COLO668 (cell line): ENCODE data around the gene LBX1.

Experiments
- DNase-seq: peaks from one replicate; lab custom pipeline; 2025; ENCODE audit not compliant: unreplicated experiment; lab: John Stamatoyannopoulos, UW

The LBX1 gene

DNA sequence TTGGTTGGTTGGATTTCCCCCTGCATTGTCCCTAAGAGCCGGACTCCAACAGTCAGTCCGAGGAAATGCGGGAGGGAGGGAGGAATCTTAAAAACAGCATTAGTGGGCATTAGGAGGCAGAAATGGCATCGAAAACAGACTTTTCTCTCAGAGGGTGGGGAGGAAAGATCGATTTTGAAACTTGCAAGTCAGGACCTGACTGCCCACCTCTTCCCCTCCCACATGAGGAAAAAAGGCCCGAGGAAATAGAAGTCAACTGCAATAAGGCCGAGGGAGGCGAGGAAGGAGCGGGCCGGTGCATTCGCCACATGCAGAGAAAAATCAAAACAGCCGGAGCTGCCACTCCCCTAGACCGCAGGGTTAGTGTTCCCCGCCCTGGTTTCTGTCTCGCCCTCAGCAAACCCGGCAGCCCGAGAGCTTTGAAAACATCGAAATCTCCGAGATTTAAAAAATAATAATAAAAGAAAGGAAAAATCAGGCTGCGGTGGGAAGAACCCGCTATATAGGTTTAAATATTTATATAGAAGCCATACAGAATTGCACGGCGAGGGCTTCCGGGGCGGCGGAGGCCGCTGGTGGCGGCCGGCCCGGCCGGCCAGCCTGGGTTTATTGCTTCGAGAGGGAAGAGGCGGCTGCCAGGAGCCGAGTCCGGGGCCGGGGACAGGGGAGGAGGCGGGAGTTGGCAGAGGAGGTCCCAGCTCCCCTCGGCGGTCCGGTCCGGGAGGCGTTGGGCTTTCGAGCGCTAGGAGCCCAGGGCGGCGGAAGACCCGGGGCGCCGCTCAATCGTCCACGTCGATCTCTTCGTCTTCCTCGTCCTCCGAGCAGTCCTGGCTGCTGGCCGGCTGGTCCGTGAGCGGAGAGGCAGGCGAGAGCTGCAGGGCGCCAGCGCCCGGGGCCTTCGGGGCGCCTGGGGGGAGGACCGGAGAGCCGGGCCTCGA lies 2.5 kb downstream of the LBX1 start:
- DNase-seq = peak; percentile 20

DNA sequence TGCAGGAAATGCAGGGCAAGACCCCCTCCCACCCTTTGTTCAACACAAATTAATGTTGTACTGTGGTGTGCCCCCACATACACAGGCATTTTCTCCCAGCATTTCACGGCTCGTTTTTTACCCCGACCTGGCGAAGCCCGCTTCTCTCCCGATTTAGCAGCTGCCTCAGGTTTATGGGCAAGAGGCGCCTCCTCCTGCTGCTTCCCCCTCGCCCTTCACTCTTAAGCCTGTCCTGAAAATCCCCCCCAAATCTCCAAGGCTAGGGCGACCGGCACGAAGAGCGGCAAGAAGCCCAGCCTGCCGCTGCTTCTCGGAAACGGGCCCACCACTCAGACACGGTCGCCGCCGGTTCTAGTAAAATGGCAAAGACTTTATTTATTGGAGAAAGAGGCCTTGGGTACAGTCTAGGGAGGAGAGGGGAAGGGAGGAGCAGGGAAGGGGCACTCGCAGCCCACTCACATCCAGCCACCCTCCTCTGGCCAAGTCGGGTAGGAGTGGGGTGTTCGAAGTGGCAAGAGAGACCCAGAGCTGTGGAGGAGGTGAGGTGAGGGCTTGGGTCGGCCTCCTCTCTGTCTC lies 3.3 kb downstream of the LBX1 start:
- DNase-seq = no peak

DNA sequence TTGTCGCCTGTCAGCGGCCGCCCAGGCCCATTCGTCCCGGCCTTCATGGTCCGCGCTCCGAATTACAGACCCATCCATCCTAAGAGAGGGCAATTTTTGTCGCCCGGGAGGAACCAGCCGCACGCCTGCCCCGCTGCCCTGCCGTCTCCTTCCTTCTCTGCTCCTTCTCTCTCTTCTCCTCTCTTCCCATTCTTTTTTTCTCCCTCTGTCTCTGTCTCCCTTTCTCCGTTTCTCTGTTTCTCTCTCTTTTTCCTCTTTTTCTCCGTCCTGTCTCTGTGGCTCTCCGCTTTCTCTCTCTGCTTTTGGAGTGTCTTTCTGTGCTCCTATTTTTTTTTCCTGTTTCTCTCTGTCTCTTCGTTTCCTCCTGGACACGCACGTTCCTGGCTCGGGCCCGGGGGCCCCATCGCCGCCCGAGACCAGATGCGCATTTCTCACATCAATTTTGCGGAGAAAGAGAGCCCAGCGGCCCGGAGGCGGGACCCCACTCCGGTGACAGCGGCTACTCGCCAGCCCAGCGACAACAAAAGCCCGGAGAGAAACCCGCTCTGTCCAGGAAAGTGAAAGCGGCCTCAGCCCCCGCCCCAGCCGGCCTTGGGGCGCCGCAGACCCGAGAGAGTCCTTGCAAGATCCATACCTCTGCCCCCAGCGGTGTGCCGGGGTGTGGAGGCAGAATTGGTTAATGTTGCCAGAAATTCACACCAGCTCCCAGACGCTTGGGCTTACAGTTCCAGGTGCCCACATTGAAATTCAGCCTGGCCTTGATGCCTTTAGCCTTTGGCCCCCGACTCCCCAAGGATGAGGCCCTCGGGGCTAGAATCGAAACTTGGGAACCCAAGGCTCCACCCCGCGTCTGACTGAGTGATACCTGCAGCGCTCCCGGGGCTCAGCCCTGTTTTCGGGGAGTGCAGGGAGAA lies 4.1 kb downstream of the LBX1 start:
- DNase-seq = no peak

DNA sequence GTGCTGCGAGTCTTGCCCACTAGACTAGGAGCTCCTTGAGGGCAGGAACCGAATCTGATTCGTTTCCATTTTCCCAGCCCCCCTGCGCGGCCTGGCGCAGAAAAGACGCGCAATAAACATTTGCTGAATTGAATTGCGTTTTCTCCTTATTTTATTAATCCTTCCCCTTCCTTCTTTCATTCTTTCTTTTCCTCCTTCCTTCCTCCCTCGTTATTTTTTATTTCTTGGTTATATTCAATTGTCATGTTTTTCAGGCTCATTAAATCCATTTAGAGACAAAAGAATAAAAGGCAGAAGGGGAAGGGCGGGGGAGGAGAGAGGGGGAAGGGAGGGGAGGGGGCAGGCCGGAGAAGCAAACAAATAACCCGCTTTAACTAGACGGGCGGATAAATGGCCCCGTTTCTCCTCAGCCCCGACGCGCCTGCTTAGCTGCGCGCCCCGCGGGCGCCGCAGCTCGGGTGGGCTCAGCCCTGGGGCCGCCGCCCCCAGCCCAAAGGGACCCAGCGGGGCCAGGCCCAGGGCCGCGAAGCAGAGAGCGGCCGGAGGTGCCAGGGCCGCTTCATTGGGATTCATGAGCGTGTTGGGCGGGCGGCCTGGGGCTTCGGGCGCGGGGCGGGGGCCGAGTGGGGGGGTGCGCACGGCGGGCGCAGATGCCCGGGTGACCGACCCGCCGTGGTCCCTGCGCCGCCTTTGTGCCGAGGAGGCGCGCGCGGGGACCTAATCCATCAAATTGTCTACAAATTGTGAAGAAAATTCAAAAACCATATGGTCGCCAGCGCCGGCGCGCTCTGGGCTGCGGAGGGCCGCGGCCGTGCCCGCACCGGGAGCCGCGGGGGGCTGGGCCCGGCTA lies 5.0 kb downstream of the LBX1 start:
- DNase-seq = no peak

DNA sequence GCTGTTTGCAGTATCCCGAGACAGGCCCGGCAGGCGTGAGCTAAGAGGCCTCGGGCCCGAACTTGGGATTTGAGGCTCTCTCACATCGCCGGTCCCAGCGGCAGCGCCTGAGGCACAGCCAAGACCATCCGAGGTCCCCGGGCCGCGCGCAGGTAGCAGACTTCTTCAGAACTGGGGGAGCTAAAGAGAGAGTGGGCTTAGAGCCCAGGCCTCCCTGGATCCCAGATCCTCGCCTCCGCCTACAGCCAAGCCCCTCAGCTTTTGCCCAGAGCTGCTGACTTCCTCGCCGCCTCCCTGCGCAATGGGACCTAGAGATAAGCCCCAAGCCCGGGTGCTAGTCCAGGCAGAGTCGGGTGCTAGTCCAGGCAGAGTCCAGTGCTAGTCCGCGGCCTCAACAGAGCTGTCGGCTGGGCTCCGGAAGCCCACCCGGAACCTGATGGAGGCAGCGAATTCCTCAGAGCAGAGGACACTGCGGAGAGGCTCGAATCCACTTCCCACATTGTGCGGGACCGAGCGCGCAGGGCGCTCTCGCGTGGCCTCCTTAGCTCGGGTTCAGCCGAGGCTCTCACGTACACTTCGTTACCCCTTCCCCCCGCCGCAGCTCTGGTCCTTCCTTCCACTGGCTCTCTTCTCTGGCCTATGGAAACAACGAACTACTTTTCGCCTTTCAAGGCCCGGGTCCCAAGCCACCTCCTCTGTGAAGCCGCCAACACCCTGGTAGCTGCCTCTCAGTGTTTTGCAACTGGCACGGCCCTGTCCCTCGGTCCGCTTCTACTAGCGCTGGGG lies 5.8 kb downstream of the LBX1 start:
- no peak for DNase-seq

DNA sequence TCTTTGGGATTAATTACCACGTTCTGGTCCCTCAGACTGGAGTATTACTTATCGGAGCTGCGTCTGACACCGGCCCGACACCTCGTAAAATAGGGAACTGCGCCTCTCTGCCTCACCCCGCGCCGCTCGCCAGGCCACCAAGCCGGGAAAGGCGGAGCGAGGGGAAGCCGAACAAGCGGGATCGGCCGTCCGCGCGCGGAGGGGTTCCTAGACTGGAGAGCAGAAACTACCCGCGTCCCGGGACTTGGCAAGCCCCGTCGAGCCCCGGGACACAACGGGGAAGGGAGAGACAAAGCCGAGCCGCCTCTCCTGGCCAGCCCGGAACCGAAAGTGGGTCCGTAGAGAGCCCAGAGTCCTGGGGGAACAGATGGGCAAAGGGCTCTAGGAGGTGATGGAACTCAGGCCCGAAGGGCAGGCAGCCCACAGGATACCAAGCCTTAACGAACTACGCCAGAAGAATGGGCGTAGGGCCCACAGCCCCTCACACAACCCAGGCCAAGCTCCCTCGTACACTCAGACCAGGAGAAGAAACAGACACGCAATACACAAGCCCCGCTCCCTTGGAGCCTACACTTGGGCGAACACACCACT lies 6.5 kb downstream of the LBX1 start:
- peak; percentile 5 for DNase-seq

DNA sequence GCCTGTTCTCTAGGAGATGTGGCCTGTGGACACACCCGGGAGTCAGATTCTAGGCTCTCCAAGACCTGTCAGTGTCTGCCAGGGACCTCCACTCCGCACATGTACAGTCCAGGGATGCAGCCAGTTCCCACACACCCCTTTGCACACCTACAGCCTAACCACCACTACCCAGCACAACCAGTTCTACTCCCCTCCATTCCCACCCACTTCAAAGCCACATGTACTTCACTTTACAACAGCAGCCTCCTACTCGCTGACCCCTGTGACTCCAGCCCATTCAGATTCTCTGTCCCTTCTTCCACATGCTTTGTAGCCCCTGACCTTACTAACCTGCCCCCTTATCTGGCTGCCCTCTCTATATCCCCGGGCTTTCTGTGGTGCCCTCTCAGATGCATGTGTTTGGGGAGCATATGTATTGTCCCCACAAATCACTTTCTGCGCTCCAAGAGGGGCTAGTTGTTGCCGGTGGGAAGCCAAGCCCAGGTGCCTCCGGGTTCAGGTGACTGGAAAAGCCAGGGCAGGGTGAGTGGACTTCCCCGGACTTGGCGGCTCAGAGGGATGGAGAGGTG lies 7.2 kb downstream of the LBX1 start:
- DNase-seq = no peak

DNA sequence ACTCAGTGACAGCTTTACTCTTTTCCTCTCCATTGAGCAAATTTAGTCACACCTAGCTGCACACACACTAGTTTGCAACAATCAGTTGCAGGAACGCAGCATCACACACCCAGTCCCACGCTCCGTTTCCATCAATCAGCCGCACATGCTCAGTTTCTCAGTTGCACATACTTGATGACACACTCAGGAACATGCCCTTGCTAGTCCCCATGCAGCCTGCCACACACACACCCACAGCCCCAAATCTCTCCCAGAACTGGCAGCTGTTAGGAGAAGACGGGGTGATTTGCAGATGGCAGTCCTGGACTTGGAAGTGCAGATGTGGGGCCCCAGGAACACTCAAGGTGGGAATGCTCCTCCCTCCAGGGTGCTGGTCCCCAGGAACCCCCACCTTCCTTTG lies 7.7 kb downstream of the LBX1 start:
- DNase-seq = no peak

DNA sequence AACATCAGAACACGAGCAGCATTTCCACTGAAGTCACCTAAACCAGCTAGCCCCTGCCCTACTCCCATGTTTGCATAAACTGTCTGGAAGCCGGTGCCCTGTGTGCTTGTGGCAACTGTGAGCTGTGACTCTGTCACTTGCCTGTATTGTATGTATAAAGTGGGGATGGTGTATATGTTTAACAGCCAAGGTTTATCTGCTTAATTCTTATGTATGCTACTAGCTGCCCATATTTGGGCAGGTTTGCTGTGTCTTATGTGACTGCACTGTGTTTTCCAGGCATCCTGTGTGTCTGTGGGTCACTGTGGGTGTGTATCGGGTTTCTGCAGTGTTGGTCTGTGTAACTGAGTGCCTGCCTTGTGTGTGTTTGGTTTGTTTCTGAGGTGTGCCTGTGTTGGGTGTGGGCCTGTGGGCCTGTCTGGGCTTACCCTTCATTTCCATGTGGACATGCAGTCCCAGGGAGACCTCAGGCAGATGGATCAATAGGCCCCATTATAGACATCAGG lies 9.3 kb downstream of the LBX1 start:
- DNase-seq = no peak

DNA sequence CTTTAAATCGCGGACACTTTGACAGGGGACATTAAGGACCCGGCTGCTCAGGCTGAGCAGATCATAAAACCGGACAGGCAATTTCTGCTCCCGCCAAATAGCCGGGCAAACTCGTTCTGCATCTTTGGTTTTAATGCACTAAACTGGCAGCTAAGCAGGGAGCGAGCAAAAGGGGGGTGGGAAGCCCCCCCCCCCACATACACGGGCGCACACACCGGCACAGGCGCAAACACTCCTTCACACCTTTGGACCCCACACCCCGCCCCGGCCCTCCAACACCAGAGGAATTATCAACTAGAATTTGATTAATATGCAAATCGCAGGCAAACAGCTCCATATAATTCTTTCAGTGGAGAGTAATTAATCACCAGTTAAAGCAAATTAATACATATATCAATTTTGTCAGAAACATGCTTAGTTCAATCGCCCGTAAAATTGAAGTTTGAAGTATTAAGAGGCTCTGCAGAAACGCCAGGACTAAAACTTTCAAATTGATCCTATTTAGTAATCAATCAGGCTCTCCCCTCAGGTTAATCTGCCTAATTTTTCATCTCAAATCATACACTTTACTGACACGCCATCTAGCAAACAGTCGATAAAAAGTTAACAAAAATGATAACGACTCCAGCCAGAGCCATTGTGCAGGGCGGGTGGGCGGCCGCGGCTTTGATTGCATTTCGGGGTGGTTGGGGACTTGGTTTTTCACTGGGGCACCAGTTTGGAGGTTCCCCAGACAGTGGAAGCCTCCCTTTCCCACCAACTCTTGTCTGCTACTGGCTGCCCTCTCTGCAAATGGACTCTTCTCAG lies 9.9 kb downstream of the LBX1 start:
- no peak for DNase-seq

DNA sequence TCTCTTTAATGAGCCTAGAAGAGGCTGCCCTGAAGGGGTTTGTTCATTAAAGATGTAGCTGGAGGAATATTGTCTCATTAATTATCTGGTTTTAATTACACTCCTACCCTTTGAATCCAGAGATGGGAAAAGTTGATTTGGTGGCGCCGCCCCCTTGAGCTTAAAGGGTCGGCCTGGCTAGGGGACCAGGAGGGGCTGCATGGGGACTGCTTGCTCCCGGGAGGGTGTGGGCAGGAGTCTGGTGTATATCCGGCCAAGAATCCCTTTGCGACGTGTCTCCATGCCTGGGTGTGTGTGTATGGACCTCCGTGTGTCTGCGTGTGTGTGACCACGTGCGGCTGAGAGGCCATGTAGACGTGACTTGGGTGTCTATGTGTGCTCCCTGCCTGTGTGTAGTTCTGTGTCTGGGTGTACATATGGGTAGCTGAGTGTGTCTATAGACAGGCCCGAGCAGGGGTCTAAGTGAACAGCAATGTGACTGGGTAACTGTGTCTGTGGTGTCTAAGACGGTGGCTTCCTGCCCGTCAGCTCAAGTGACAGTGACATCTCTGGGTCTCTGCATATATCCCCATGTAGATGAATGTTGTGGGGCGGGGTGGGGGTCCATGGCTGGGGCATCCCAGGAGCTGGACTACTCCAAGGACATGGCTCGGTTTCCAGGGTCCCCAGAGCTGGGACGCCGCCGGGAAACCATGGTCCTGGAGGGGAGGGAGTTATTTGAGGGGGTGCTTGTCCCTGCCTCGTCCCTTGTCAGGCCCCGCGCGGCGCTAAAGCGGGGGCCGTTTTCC lies 10.7 kb downstream of the LBX1 start:
- DNase-seq = no peak

DNA sequence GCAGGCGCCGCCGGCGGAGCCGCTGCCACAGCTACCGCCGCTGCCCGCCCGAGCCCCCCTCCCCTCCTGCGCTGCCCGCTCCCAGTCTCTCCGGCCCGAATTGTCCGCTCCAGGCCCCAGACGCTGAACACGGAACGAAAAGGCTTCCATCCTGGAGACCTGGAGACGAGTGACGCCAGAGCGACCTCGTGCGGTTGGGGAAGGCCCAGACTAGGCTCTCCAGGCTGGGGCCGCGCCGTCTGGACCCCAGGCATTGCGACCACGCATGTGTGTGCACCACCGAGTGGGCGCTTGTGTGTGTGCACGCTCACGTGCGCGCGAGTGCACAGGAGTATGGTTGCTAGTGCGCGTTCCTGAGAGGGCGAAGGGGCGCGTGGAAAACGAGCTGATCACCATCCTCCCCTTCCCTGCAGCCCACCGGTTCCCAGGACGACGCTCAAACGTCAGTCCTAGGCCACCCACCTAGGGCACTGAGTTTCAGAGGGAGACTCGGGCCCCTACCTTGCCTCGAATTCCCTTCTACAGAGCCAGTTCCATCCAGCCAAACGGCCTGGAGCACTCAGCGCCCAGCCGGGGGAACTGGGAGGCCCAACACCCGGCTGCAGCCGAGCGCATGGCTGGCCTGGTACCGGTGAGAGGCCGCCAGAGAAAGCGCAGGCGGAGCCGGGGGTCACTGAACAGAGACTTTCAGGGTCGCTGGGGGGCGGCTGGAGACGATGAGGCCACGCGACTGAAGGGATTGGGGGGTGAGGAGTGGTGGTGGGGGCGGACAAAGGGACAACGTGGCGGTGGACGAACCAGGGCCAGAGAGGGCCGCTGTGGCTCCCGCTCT lies 11.6 kb downstream of the LBX1 start:
- DNase-seq = peak; percentile 47

DNA sequence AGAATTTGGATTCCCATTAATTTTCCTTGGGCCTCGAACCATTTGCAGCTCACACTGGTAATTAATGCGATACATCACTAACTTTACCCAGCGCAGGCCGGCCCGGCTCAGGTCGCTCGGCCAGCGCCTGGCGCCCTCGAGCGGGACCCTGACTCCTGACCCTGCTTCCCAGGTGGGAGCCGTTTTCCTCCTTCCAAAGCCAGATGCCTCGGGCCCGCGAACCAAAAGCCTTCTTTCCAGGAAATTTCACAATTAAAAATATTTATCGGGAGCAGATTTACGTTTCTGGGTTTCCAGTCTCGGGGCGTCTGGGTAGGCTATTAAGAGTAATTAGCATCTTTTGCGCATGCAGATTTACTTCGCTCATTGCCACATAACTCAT lies 12.2 kb downstream of the LBX1 start:
- DNase-seq = no peak

DNA sequence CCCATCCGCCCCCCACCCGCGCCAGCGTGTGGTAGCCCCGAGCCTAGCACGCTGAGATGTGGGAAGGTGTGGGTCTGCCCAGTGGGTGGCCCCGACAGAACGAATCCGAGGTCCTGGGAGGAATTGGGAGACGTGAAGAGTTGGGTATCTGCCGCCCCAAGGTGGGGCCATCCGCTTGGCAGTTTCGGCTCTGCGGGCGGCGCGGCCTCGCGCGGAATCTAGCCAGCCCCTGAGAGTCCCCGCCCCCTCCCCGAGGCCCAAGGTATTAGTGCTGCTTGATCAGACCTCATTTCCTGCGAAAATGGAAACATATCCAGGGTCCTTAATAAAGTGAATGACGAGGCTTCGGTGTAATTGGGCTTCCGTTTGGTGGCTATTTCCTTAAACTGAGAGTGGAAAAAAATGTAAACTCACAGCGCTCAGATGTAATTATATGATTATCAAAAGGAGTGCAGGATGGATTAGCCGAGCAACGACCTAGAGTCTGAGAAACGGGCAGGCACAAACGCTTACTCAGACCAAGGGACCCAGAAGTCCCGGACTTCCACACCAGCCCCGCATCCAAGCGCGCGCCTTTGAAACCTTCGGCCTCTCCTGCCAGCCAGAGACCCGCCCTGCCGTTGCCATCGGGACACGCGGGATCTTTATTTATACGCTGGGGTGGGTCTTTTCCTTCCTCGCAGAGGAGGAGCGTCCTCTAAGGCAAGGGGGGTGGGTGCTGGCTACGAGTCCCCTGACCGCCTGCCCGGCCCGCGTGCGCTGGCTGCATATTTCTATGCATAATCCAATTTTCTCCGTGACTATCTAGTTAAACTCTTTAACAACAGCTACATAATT lies 12.8 kb downstream of the LBX1 start:
- DNase-seq = no peak

DNA sequence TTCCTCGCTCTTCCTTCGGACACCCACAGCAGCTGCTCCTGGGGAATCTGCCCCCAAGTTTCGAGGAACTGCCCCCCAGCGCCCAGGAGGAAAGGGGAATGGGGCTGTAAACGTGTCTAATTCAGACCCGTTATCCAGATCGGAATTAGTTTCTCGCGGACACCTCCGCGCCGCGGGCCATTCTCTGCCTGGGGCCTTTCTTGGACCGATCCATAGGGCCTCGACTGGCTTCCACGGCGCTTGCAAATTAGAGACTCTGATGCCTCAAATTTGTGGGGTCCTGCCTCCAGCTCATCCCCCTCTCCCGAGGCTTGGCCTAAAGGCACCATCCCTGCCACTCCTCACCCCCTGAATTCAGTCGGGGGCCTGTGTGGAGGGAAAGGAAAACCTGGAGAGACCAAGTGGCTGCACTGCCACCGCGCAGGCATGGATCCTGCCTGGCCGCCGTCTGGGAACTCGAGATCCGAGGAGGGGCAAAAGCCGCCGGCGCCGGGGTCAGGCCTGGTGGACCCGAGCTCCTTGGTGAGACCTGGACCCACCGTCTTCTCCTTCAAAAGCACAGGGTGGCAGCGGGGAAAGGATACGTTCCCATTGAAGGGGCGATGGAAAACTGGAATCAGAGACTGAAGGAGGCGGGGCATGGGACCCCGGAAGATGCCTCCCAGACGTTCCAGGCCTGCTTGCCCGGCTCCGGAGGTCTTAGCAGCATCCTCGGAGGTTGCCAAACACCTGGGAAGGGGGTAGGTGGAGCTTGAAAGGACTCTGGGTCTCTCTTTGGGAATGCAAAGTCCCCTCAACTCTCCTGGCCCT lies 13.7 kb downstream of the LBX1 start:
- DNase-seq = no peak
